ENCODE results near the gene SLC8A2.

SLC8A2 gene

GRCh38 chr19:47459477-47459876 lies 12.2 kb downstream of the SLC8A2 start:
- DNase-seq (ENCODE audit: low spot score): no peak

- DNase-seq (ENCODE audit: low spot score): no peak
Measured at GRCh38 chr19:47458672-47459071, 13.0 kb downstream of the SLC8A2 start.

GRCh38 chr19:47456721-47457474 lies 14.8 kb downstream of the SLC8A2 start:
- no peak for DNase-seq (ENCODE audit: low spot score)

GRCh38 chr19:47450478-47450877 lies 21.2 kb downstream of the SLC8A2 start:
- DNase-seq (ENCODE audit: low spot score): no peak

- no peak for DNase-seq (ENCODE audit: low spot score)
Measured at GRCh38 chr19:47448360-47448727, 23.3 kb downstream of the SLC8A2 start.

- DNase-seq (ENCODE audit: low spot score): peak; percentile 16
Measured at GRCh38 chr19:47447470-47448359, 24.0 kb downstream of the SLC8A2 start.

GRCh38 chr19:47446534-47447469 lies 24.9 kb downstream of the SLC8A2 start:
- no peak for DNase-seq (ENCODE audit: low spot score)

- DNase-seq (ENCODE audit: low spot score): no peak
Measured at GRCh38 chr19:47445937-47446402, 25.7 kb downstream of the SLC8A2 start.

- no peak for DNase-seq (ENCODE audit: low spot score)
Measured at GRCh38 chr19:47445527-47445926, 26.2 kb downstream of the SLC8A2 start.

GRCh38 chr19:47444388-47444821 lies 27.3 kb downstream of the SLC8A2 start:
- no peak for DNase-seq (ENCODE audit: low spot score)

- DNase-seq (ENCODE audit: low spot score): no peak
Measured at GRCh38 chr19:47443331-47443730, 28.4 kb downstream of the SLC8A2 start.

- no peak for DNase-seq (ENCODE audit: low spot score)
Measured at GRCh38 chr19:47438793-47439220, 32.9 kb downstream of the SLC8A2 start.

- no peak for DNase-seq (ENCODE audit: low spot score)
Measured at GRCh38 chr19:47437500-47437899, 34.2 kb downstream of the SLC8A2 start.

GRCh38 chr19:47436712-47437401 lies 34.8 kb downstream of the SLC8A2 start:
- DNase-seq (ENCODE audit: low spot score): peak; percentile 60

- DNase-seq (ENCODE audit: low spot score): no peak
Measured at GRCh38 chr19:47435883-47436417, 35.7 kb downstream of the SLC8A2 start.

- DNase-seq (ENCODE audit: low spot score): no peak
Measured at GRCh38 chr19:47435196-47435595, 36.5 kb downstream of the SLC8A2 start.

GRCh38 chr19:47434088-47434487 lies 37.6 kb downstream of the SLC8A2 start:
- DNase-seq (ENCODE audit: low spot score): no peak

- no peak for DNase-seq (ENCODE audit: low spot score)
Measured at GRCh38 chr19:47433121-47433520, 38.6 kb downstream of the SLC8A2 start.

- no peak for DNase-seq (ENCODE audit: low spot score)
Measured at GRCh38 chr19:47432499-47432898, 39.2 kb downstream of the SLC8A2 start.

- no peak for DNase-seq (ENCODE audit: low spot score)
Measured at GRCh38 chr19:47432091-47432490, 39.6 kb downstream of the SLC8A2 start.

All from globus pallidus (tissue), 1 donor.